ENCODE results near the gene SLC38A10. TPM values are rescaled to one million over a fixed set of nuclear protein-coding genes. Genes with fewer than 3 reads are reported as not detected.

Gene SLC38A10
- total and polyA plus RNA-seq, 2 of the 13 experiments (the other 11 are each of a cell fraction or from before 2014, with no cell fraction given): 23.4 to 55.8 TPM

- no peak for TF ChIP-seq ZNF101 (CRISPR knock-in tag; IDR thresholded peaks at IDR 0.05; ENCODE audit: borderline replicate concordance, low read depth)
- TF ChIP-seq MTA3 (CRISPR knock-in tag; IDR thresholded peaks at IDR 0.05): no peak
- TF ChIP-seq HMGXB4 (CRISPR knock-in tag; IDR thresholded peaks at IDR 0.05; ENCODE audit: borderline replicate concordance in 1 of 2, low read depth in 1 of 2): peak in 1 of 2 experiments; percentile 80; a peak in 1 of 4 replicates
- no peak for TF ChIP-seq ZNF609 (CRISPR knock-in tag; IDR thresholded peaks at IDR 0.05; ENCODE audit: borderline replicate concordance)
- peak; percentile 49; the same call in 1 of the 2 replicates for TF ChIP-seq TRIM24 (CRISPR knock-in tag; IDR thresholded peaks at IDR 0.05)
- no peak for TF ChIP-seq RBM22 (optimal IDR thresholded peaks at IDR 0.05; ENCODE audit: low read length)
- TF ChIP-seq ZNF766 (CRISPR knock-in tag; IDR thresholded peaks at IDR 0.05; ENCODE audit: borderline replicate concordance): no peak
- TF ChIP-seq ZNF83 (CRISPR knock-in tag; IDR thresholded peaks at IDR 0.05; ENCODE audit: borderline replicate concordance): no peak
- TF ChIP-seq ZNF362 (CRISPR knock-in tag; IDR thresholded peaks at IDR 0.05; ENCODE audit: borderline replicate concordance): no peak
- no peak for TF ChIP-seq HNRNPUL1 (IDR thresholded peaks at IDR 0.05; ENCODE audit: low read depth, low read length)
- peak; percentile 8; the same call in 1 of the 2 replicates for TF ChIP-seq BCL3 (CRISPR knock-in tag; IDR thresholded peaks at IDR 0.05)
- TF ChIP-seq ZFP1 (CRISPR knock-in tag; IDR thresholded peaks at IDR 0.05): no peak
- TF ChIP-seq ZNF280D (CRISPR knock-in tag; IDR thresholded peaks at IDR 0.05): peak; percentile 36; the same call in 1 of the 2 replicates
- TF ChIP-seq YEATS2 (CRISPR knock-in tag; IDR thresholded peaks at IDR 0.05; ENCODE audit: borderline replicate concordance): no peak
These were observed 35.1 kb upstream of the SLC38A10 start (continued) for GRCh38 chr17:81329927-81330883.

Data from HepG2 (cell line).